ENCODE results near the gene TNIP2. TPM values are rescaled to one million over a fixed set of nuclear protein-coding genes. Genes with fewer than 3 reads are reported as not detected.

TNIP2 gene
- total and polyA plus RNA-seq, 8 donors = 16.6 to 46.5 (median 20.0) TPM

- no peak overlapping the region for H3K4me3 ChIP-seq
- no peaks in the 10 kb centered on the region for H3K27me3 ChIP-seq
- peak in 1 of 4 donors; percentile 45 for DNase-seq
- peaks cover 0 to 73% of the 10 kb centered on the region in 2 donors for H3K36me3 ChIP-seq
- peak overlapping the region; percentile 30 to 76 for H3K27ac ChIP-seq
- intact Hi-C loops (cut with DNase I) = no loop called here
- no peak for TF ChIP-seq CTCF (IDR thresholded peaks at IDR 0.05)
- peaks cover 4 to 31% of the 10 kb centered on the region in 2 donors for H3K4me1 ChIP-seq
- no peaks in the 10 kb centered on the region for H3K9me3 ChIP-seq
- ATAC-seq = no peak
Measured at GRCh38 chr4:2745516-2745915, 10.6 kb downstream of the TNIP2 start.

- H3K36me3 ChIP-seq = peaks cover 0 to 71% of the 10 kb centered on the region in 2 donors
- intact Hi-C loops (cut with DNase I) = no loop called here
Measured at GRCh38 chr4:2744576-2745270, 11.4 kb downstream of the TNIP2 start.

GRCh38 chr4:2743518-2744445 lies 12.4 kb downstream of the TNIP2 start:
- ATAC-seq (no peak), DNase-seq (peak in 1 of 4 donors; percentile 39)
- H3K4me1 ChIP-seq = peaks cover 4 to 29% of the 10 kb centered on the region in 2 donors
- intact Hi-C loops (cut with DNase I) = no loop called here
- H3K27me3 ChIP-seq = no peaks in the 10 kb centered on the region
- no peak overlapping the region for H3K27ac ChIP-seq
- no peaks in the 10 kb centered on the region for H3K9me3 ChIP-seq
- no peak overlapping the region for H3K4me3 ChIP-seq
- no peak for TF ChIP-seq CTCF (IDR thresholded peaks at IDR 0.05)
- H3K36me3 ChIP-seq = peaks cover 0 to 71% of the 10 kb centered on the region in 2 donors

More at GRCh38 chr4:2744576-2745270, 11.4 kb downstream of the TNIP2 start:
- Histone ChIP-seq H3K4me3 (no peak overlapping the region), H3K27ac (peak overlapping the region in 1 of 2 donors; percentile 76), H3K27me3 (no peaks in the 10 kb centered on the region), H3K4me1 (peaks cover 4 to 29% of the 10 kb centered on the region in 2 donors), H3K9me3 (no peaks in the 10 kb centered on the region)
- TF ChIP-seq CTCF (IDR thresholded peaks at IDR 0.05) = no peak
- DNase-seq (peak in 1 of 4 donors; percentile 60), ATAC-seq (no peak)

- DNase-seq (peak in 1 of 4 donors; percentile 47), ATAC-seq (no peak)
- peaks cover 0 to 71% of the 10 kb centered on the region in 2 donors for H3K36me3 ChIP-seq
Measured at GRCh38 chr4:2742823-2743517, 13.2 kb downstream of the TNIP2 start.

More at GRCh38 chr4:2742823-2743517, 13.2 kb downstream of the TNIP2 start:
- Histone ChIP-seq H3K27ac (no peak overlapping the region), H3K9me3 (no peaks in the 10 kb centered on the region), H3K4me3 (no peak overlapping the region), H3K27me3 (no peaks in the 10 kb centered on the region), H3K4me1 (peaks cover 4 to 29% of the 10 kb centered on the region in 2 donors)
- intact Hi-C loops (cut with DNase I) = no loop called here
- no peak for TF ChIP-seq CTCF (IDR thresholded peaks at IDR 0.05)
